Testis (tissue), 2 donors: Measurements from ENCODE around the gene FBXL20.

Experiments
- POLR2A ChIP-seq: fragments of 450-650 bp; IDR thresholded peaks from one replicate; pipeline ENCODE4 v1.6.1; 2017; ENCODE audit warnings: antibody characterized with exemption, mild to moderate bottlenecking, moderate library complexity
- TF ChIP-seq, protein P1 (sequence below), 3 experiments: fragments of 450-650 bp in 2 of 3; fragments of 200-600 bp in 1 of 3; sonication (generic) in 1 of 3; IDR thresholded peaks; one replicate each; pipeline ENCODE4 v1.5.1; 2016 to 2019; ENCODE audit warnings: antibody characterized with exemption in 3 of 3, mild to moderate bottlenecking in 2 of 3, moderate library complexity in 1 of 3

DNA sequence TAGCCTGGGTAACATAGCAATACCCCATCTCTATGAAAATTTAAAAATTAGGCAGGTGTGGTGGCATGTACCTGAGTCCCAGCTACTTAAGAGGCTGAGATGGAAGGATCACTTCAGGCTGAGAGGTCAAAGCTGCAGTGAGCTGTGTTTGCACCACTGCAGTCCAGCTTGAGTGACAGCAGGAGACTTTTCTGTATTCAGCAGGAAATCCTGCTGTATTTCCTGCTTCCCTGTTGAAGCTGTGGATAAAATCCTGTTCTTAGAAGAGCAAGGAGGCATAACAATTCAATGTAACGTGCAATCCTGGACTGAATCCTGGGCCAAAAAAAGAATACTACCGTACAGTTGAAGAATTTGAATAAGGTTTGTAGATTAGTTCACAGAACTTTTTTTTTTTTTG, 62.2 kb downstream of the FBXL20 start:
- TF ChIP-seq POLR2A: no peak
- TF ChIP-seq, protein P1, sequence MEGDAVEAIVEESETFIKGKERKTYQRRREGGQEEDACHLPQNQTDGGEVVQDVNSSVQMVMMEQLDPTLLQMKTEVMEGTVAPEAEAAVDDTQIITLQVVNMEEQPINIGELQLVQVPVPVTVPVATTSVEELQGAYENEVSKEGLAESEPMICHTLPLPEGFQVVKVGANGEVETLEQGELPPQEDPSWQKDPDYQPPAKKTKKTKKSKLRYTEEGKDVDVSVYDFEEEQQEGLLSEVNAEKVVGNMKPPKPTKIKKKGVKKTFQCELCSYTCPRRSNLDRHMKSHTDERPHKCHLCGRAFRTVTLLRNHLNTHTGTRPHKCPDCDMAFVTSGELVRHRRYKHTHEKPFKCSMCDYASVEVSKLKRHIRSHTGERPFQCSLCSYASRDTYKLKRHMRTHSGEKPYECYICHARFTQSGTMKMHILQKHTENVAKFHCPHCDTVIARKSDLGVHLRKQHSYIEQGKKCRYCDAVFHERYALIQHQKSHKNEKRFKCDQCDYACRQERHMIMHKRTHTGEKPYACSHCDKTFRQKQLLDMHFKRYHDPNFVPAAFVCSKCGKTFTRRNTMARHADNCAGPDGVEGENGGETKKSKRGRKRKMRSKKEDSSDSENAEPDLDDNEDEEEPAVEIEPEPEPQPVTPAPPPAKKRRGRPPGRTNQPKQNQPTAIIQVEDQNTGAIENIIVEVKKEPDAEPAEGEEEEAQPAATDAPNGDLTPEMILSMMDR (IDR thresholded peaks at IDR 0.05): no peak
